ENCODE measurements around the gene IL25.

IL25 gene

GRCh38 chr14:23359167-23359626 lies 13.4 kb upstream of the IL25 start:
- Mint-ChIP-seq H3K27ac (no peak overlapping the region), H3K4me3 (no peak overlapping the region), H3K36me3 (ENCODE audit: low read depth) (no peaks in the 10 kb centered on the region), H3K9me3 (no peaks in the 10 kb centered on the region), H3K27me3 (peaks cover 27% of the 10 kb centered on the region), H3K4me1 (ENCODE audit: low read depth) (no peaks in the 10 kb centered on the region)
- intact Hi-C loops (cut with micrococcal nuclease) = no loop called here

- no peak overlapping the region for H3K4me3 Mint-ChIP-seq
- H3K27ac Mint-ChIP-seq = no peak overlapping the region
- H3K36me3 Mint-ChIP-seq (ENCODE audit: low read depth) = no peaks in the 10 kb centered on the region
- peaks cover 29% of the 10 kb centered on the region for H3K27me3 Mint-ChIP-seq
- no peaks in the 10 kb centered on the region for H3K9me3 Mint-ChIP-seq
- intact Hi-C loops (cut with micrococcal nuclease) = no loop called here
- no peaks in the 10 kb centered on the region for H3K4me1 Mint-ChIP-seq (ENCODE audit: low read depth)
Observed at GRCh38 chr14:23359722-23360447, 12.7 kb upstream of the IL25 start.

GRCh38 chr14:23360496-23360895 lies 12.1 kb upstream of the IL25 start:
- no peaks in the 10 kb centered on the region for H3K36me3 Mint-ChIP-seq (ENCODE audit: low read depth)
- no peak overlapping the region for H3K27ac Mint-ChIP-seq
- peaks cover 30% of the 10 kb centered on the region for H3K27me3 Mint-ChIP-seq
- no peak overlapping the region for H3K4me3 Mint-ChIP-seq
- intact Hi-C loops (cut with micrococcal nuclease) = no loop called here
- no peaks in the 10 kb centered on the region for H3K4me1 Mint-ChIP-seq (ENCODE audit: low read depth)
- no peaks in the 10 kb centered on the region for H3K9me3 Mint-ChIP-seq

- no peak overlapping the region for H3K27ac Mint-ChIP-seq
- no peak overlapping the region for H3K4me3 Mint-ChIP-seq
- H3K9me3 Mint-ChIP-seq = no peaks in the 10 kb centered on the region
- H3K27me3 Mint-ChIP-seq = peaks cover 32% of the 10 kb centered on the region
- H3K36me3 Mint-ChIP-seq (ENCODE audit: low read depth) = no peaks in the 10 kb centered on the region
- intact Hi-C loops (cut with micrococcal nuclease) = no loop called here
- no peaks in the 10 kb centered on the region for H3K4me1 Mint-ChIP-seq (ENCODE audit: low read depth)
Observed at GRCh38 chr14:23361320-23361719, 11.3 kb upstream of the IL25 start.

- intact Hi-C loops (cut with micrococcal nuclease) = no loop called here
- Mint-ChIP-seq H3K4me3 (no peak overlapping the region), H3K27me3 (peaks cover 35% of the 10 kb centered on the region), H3K36me3 (ENCODE audit: low read depth) (no peaks in the 10 kb centered on the region), H3K27ac (no peak overlapping the region), H3K4me1 (ENCODE audit: low read depth) (no peaks in the 10 kb centered on the region), H3K9me3 (no peaks in the 10 kb centered on the region)
Observed at GRCh38 chr14:23361763-23362162, 10.8 kb upstream of the IL25 start.

GRCh38 chr14:23362200-23362599 lies 10.4 kb upstream of the IL25 start:
- Mint-ChIP-seq H3K4me3 (no peak overlapping the region), H3K36me3 (ENCODE audit: low read depth) (no peaks in the 10 kb centered on the region), H3K27ac (no peak overlapping the region), H3K4me1 (ENCODE audit: low read depth) (no peaks in the 10 kb centered on the region), H3K9me3 (no peaks in the 10 kb centered on the region), H3K27me3 (peaks cover 38% of the 10 kb centered on the region)
- intact Hi-C loops (cut with micrococcal nuclease) = no loop called here

- no peak overlapping the region for H3K4me3 Mint-ChIP-seq
- intact Hi-C loops (cut with micrococcal nuclease) = no loop called here
Observed at GRCh38 chr14:23364164-23365035, 8.2 kb upstream of the IL25 start.

GRCh38 chr14:23365036-23365731 lies 7.4 kb upstream of the IL25 start, which contains the start of gene EFS:
TSS of gene EFS (minus strand) at chr14:23365172. CDS start at chr14:23365025, 147 bp downstream.
- no peak within 1 kb of the TSS for H3K4me3 Mint-ChIP-seq
- no peaks in the 10 kb centered on the region for H3K4me1 Mint-ChIP-seq (ENCODE audit: low read depth)
- intact Hi-C loops (cut with micrococcal nuclease) = no loop called here
- H3K27ac Mint-ChIP-seq = no peak within 1 kb of the TSS
- H3K36me3 Mint-ChIP-seq (ENCODE audit: low read depth) = no peaks in the 10 kb centered on the region
- peaks cover 58% of the 10 kb centered on the region for H3K27me3 Mint-ChIP-seq
- H3K9me3 Mint-ChIP-seq = no peaks in the 10 kb centered on the region

More at GRCh38 chr14:23364164-23365035, 8.2 kb upstream of the IL25 start:
- H3K27ac Mint-ChIP-seq = no peak overlapping the region
- H3K27me3 Mint-ChIP-seq = peaks cover 56% of the 10 kb centered on the region
- H3K9me3 Mint-ChIP-seq = no peaks in the 10 kb centered on the region
- no peaks in the 10 kb centered on the region for H3K36me3 Mint-ChIP-seq (ENCODE audit: low read depth)
- no peaks in the 10 kb centered on the region for H3K4me1 Mint-ChIP-seq (ENCODE audit: low read depth)

GRCh38 chr14:23365732-23366425 lies 6.7 kb upstream of the IL25 start:
- peaks cover 61% of the 10 kb centered on the region for H3K27me3 Mint-ChIP-seq
- H3K36me3 Mint-ChIP-seq (ENCODE audit: low read depth) = no peaks in the 10 kb centered on the region
- no peak overlapping the region for H3K27ac Mint-ChIP-seq
- H3K4me1 Mint-ChIP-seq (ENCODE audit: low read depth) = no peaks in the 10 kb centered on the region
- intact Hi-C loops (cut with micrococcal nuclease) = no loop called here
- H3K9me3 Mint-ChIP-seq = no peaks in the 10 kb centered on the region
- H3K4me3 Mint-ChIP-seq = no peak overlapping the region

GRCh38 chr14:23366426-23366921 lies 6.1 kb upstream of the IL25 start:
- Mint-ChIP-seq H3K4me1 (ENCODE audit: low read depth) (no peaks in the 10 kb centered on the region), H3K36me3 (ENCODE audit: low read depth) (no peaks in the 10 kb centered on the region), H3K9me3 (no peaks in the 10 kb centered on the region), H3K4me3 (no peak overlapping the region), H3K27me3 (peaks cover 61% of the 10 kb centered on the region), H3K27ac (no peak overlapping the region)
- intact Hi-C loops (cut with micrococcal nuclease) = no loop called here

- H3K9me3 Mint-ChIP-seq = no peaks in the 10 kb centered on the region
- no peaks in the 10 kb centered on the region for H3K36me3 Mint-ChIP-seq (ENCODE audit: low read depth)
- intact Hi-C loops (cut with micrococcal nuclease) = no loop called here
- H3K27me3 Mint-ChIP-seq = peaks cover 38% of the 10 kb centered on the region
- no peaks in the 10 kb centered on the region for H3K4me1 Mint-ChIP-seq (ENCODE audit: low read depth)
- no peak overlapping the region for H3K4me3 Mint-ChIP-seq
- H3K27ac Mint-ChIP-seq = no peak overlapping the region
Observed at GRCh38 chr14:23370221-23370620, 2.4 kb upstream of the IL25 start.

GRCh38 chr14:23371865-23372264 lies 744 bp upstream of the IL25 start:
- Mint-ChIP-seq H3K9me3 (no peaks in the 10 kb centered on the region), H3K36me3 (ENCODE audit: low read depth) (no peaks in the 10 kb centered on the region), H3K4me3 (no peak overlapping the region), H3K27ac (no peak overlapping the region), H3K4me1 (ENCODE audit: low read depth) (no peaks in the 10 kb centered on the region), H3K27me3 (peaks cover 25% of the 10 kb centered on the region)
- intact Hi-C loops (cut with micrococcal nuclease) = no loop called here

GRCh38 chr14:23373041-23373440 lies 432 bp downstream of the IL25 start:
- Mint-ChIP-seq H3K4me3 (no peak overlapping the region), H3K27me3 (peaks cover 15% of the 10 kb centered on the region), H3K4me1 (ENCODE audit: low read depth) (no peaks in the 10 kb centered on the region), H3K27ac (no peak overlapping the region), H3K9me3 (no peaks in the 10 kb centered on the region), H3K36me3 (ENCODE audit: low read depth) (no peaks in the 10 kb centered on the region)
- intact Hi-C loops (cut with micrococcal nuclease) = no loop called here

Measured in dendritic cell treated with granulocyte-macrophage colony-stimulating factor and Interleukin-4, amounts not matched to agents 40 ng/mL and 50 ng/mL, for 4 days (primary cell).